ENCODE data around the gene TMEM238L. TPM values are rescaled to one million over a fixed set of nuclear protein-coding genes. Genes with fewer than 3 reads are reported as not detected.

The TMEM238L gene
- total and polyA plus RNA-seq, 10 donors, result not detected

DNA sequence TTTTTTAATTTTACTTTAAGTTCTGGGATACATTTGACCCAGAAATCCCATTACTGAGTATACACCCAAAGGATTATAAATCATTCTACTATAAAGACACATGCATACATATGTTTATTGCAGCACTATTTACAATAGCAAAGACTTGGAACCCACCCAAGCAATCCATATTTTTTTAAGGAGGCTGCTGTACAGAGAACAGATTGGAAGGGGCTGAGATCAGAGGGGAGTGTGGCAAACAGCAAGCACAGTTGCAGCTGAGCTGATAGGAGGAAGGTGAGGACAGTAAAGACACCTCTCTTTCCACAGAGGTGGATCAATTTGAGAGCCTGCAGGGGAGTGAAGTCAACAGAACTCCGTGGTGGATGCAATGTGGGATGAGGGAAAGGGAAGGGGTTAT lies 10.2 kb upstream of the TMEM238L start:
- 50 to 87% (median 76%) methylated on average over 1 of the region's 1 CpG for WGBS, 5 donors
- Histone ChIP-seq H3K36me3 (no peaks in the 10 kb centered on the region), H3K4me1 (no peaks in the 10 kb centered on the region), H3K27ac (no peak overlapping the region), H3K4me3 (no peak overlapping the region), H3K27me3 (replicated peaks in 1 of 7) (no peaks in the 10 kb centered on the region), H3K9me3 (no peaks in the 10 kb centered on the region)
- DNase-seq, result no peak
- TF ChIP-seq POLR2AphosphoS5 (IDR thresholded peaks at IDR 0.05), result no peak
- TF ChIP-seq, protein P1, sequence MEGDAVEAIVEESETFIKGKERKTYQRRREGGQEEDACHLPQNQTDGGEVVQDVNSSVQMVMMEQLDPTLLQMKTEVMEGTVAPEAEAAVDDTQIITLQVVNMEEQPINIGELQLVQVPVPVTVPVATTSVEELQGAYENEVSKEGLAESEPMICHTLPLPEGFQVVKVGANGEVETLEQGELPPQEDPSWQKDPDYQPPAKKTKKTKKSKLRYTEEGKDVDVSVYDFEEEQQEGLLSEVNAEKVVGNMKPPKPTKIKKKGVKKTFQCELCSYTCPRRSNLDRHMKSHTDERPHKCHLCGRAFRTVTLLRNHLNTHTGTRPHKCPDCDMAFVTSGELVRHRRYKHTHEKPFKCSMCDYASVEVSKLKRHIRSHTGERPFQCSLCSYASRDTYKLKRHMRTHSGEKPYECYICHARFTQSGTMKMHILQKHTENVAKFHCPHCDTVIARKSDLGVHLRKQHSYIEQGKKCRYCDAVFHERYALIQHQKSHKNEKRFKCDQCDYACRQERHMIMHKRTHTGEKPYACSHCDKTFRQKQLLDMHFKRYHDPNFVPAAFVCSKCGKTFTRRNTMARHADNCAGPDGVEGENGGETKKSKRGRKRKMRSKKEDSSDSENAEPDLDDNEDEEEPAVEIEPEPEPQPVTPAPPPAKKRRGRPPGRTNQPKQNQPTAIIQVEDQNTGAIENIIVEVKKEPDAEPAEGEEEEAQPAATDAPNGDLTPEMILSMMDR (IDR thresholded peaks at IDR 0.05 in 8 of 11, conservative IDR thresholded peaks at IDR 0.05 in 3 of 11), result no peak
- TF ChIP-seq POLR2A (IDR thresholded peaks at IDR 0.05), result no peak
- intact Hi-C loops (cut with DNase I; ENCODE audit: low total_unique reads), result no loop called here

GRCh38 chr17:10812674-10813073 lies 8.8 kb upstream of the TMEM238L start:
- no peak for DNase-seq
- WGBS, 5 donors, result 57 to 80% (median 67%) methylated on average over 4 to 5 of the region's 5 CpGs
- Histone ChIP-seq H3K36me3 (no peaks in the 10 kb centered on the region), H3K4me1 (no peaks in the 10 kb centered on the region), H3K27me3 (replicated peaks in 1 of 7) (no peaks in the 10 kb centered on the region), H3K9me3 (no peaks in the 10 kb centered on the region), H3K4me3 (no peak overlapping the region), H3K27ac (no peak overlapping the region)
- TF ChIP-seq POLR2A (IDR thresholded peaks at IDR 0.05) (no peak), POLR2AphosphoS5 (IDR thresholded peaks at IDR 0.05) (no peak)
- TF ChIP-seq, protein P1 (IDR thresholded peaks at IDR 0.05 in 8 of 11, conservative IDR thresholded peaks at IDR 0.05 in 3 of 11), result no peak
- intact Hi-C loops (cut with DNase I; ENCODE audit: low total_unique reads), result no loop called here

- no peak overlapping the region for H3K27ac ChIP-seq
- WGBS, 5 donors, result 93 to 100% (median 94%) methylated on average over 4 of the region's 4 CpGs
- no peaks in the 10 kb centered on the region for H3K4me1 ChIP-seq
- no peak for TF ChIP-seq POLR2AphosphoS5 (IDR thresholded peaks at IDR 0.05)
- TF ChIP-seq, protein P1 (IDR thresholded peaks at IDR 0.05 in 8 of 11, conservative IDR thresholded peaks at IDR 0.05 in 3 of 11), result no peak
- TF ChIP-seq POLR2A (IDR thresholded peaks at IDR 0.05), result no peak
- no peaks in the 10 kb centered on the region for H3K9me3 ChIP-seq
- H3K27me3 ChIP-seq (replicated peaks in 1 of 7), result no peaks in the 10 kb centered on the region
- DNase-seq, result no peak
- no peaks in the 10 kb centered on the region for H3K36me3 ChIP-seq
- H3K4me3 ChIP-seq, result no peak overlapping the region
- intact Hi-C loops (cut with DNase I; ENCODE audit: low total_unique reads), result no loop called here
Measured at GRCh38 chr17:10809605-10810004, 5.7 kb upstream of the TMEM238L start.

- no peak overlapping the region for H3K27ac ChIP-seq
- no peaks in the 10 kb centered on the region for H3K27me3 ChIP-seq (replicated peaks in 1 of 7)
- H3K4me3 ChIP-seq, result no peak overlapping the region
- no peaks in the 10 kb centered on the region for H3K9me3 ChIP-seq
- TF ChIP-seq POLR2AphosphoS5 (IDR thresholded peaks at IDR 0.05) (no peak), POLR2A (IDR thresholded peaks at IDR 0.05) (no peak)
- TF ChIP-seq, protein P1 (IDR thresholded peaks at IDR 0.05 in 8 of 11, conservative IDR thresholded peaks at IDR 0.05 in 3 of 11), result no peak
- 80 to 94% (median 85%) methylated on average over 2 to 7 of the region's 7 CpGs for WGBS, 5 donors
- no peaks in the 10 kb centered on the region for H3K4me1 ChIP-seq
- intact Hi-C loops (cut with DNase I; ENCODE audit: low total_unique reads), result no loop called here
- no peaks in the 10 kb centered on the region for H3K36me3 ChIP-seq
- DNase-seq, result no peak
Measured at GRCh38 chr17:10807704-10808128, 3.8 kb upstream of the TMEM238L start.
